WTC11 (cell line): ENCODE measurements around the gene ZFP90. TPM values are rescaled to one million over a fixed set of nuclear protein-coding genes. Genes with fewer than 3 reads are reported as not detected.

Experiments used
- ATAC-seq: fragments of 200-7000 bp; cut with Tn5 transposase; 2 replicates; pipeline ENCODE4 v1.10.0; 2021; ENCODE audit warnings: mild to moderate bottlenecking, moderate library complexity
- CTCF ChIA-PET: fragments of 300-600 bp; sonication (Branson Sonifier 250); formaldehyde crosslinking; loops from one replicate; lab custom pipeline; 2021; ENCODE audit warnings: antibody characterized with exemption; lab: Charles Lee
- POLR2A ChIA-PET: fragments of 350-600 bp; sonication (Branson Sonifier 250); formaldehyde crosslinking; loops from one replicate; lab custom pipeline; 2021; ENCODE audit warnings: antibody characterized with exemption; lab: Charles Lee
- DNase-seq: peaks from one replicate; pipeline ENCODE4 v3.0.0; 2021; ENCODE audit warnings: low spot score
- H3K27ac Mint-ChIP-seq: 2 replicates; pipeline ENCODE4 v1.8.0; 2021; ENCODE audit warnings: mixed read lengths
- H3K27me3 Mint-ChIP-seq: 2 replicates; pipeline ENCODE4 v1.8.0; 2021; ENCODE audit warnings: low read depth, mild to moderate bottlenecking, moderate library complexity, mixed read lengths
- H3K36me3 Mint-ChIP-seq: 2 replicates; pipeline ENCODE4 v1.8.0; 2021; ENCODE audit warnings: mixed read lengths
- H3K4me1 Mint-ChIP-seq: 2 replicates; pipeline ENCODE4 v1.8.0; 2022; ENCODE audit warnings: mixed read lengths
- H3K4me3 Mint-ChIP-seq: 2 replicates; pipeline ENCODE4 v1.8.0; 2021; ENCODE audit warnings: mild to moderate bottlenecking, moderate library complexity, mixed read lengths
- H3K9me3 Mint-ChIP-seq: 2 replicates; pipeline ENCODE4 v1.8.0; 2021; ENCODE audit warnings: mixed read lengths
- GRHL2 ChIP-seq: fragments of 250-450 bp; sonication (Bioruptor Pico); IDR thresholded peaks from 2 replicates; pipeline ENCODE4 v1.8.0; 2022; ENCODE audit warnings: mild to moderate bottlenecking, moderate library complexity; ENCODE audit not compliant: insufficient replicate concordance, severe bottlenecking
- GTF2I ChIP-seq: fragments of 250-450 bp; sonication (Bioruptor Pico); conservative IDR thresholded peaks from 2 replicates; pipeline ENCODE4 v1.4.0; 2021; ENCODE audit warnings: mild to moderate bottlenecking
- IRF2 ChIP-seq: sonication (generic); formaldehyde crosslinking; IDR thresholded peaks from 2 replicates; pipeline ENCODE4 v1.8.0; 2022; ENCODE audit warnings: low read depth, missing genetic modification reagents, borderline replicate concordance
- JAZF1 ChIP-seq: fragments of 250-450 bp; sonication (Bioruptor Pico); IDR thresholded peaks from 2 replicates; pipeline ENCODE4 v1.9.0; 2021; ENCODE audit warnings: moderate library complexity, mild to moderate bottlenecking, inconsistent platforms
- NR2C2 ChIP-seq: sonication (generic); formaldehyde crosslinking; IDR thresholded peaks from 2 replicates; pipeline ENCODE4 v1.8.0; 2022; ENCODE audit warnings: mild to moderate bottlenecking, missing genetic modification reagents
- SOX15 ChIP-seq: fragments of 250-450 bp; sonication (Bioruptor Pico); IDR thresholded peaks from 2 replicates; pipeline ENCODE4 v1.9.0; 2021; ENCODE audit warnings: mild to moderate bottlenecking
- ZNF121 ChIP-seq: sonication (generic); formaldehyde crosslinking; IDR thresholded peaks from 2 replicates; pipeline ENCODE4 v1.8.0; 2023; ENCODE audit warnings: missing genetic modification reagents
- total RNA-seq: library from RNA; stranded (reverse); gene quantifications from 3 replicates; pipeline ENCODE4 v1.2.3, GENCODE V29; 2021

The ZFP90 gene
- total RNA-seq, 1 experiment from 2014 or later: 21.7 TPM

- Mint-ChIP-seq H3K36me3 (peaks cover 18% of the 10 kb centered on the region; the same call in 1 of the 2 replicates), H3K27me3 (peaks cover 3% of the 10 kb centered on the region; the same call in 1 of the 2 replicates), H3K4me1 (no peaks in the 10 kb centered on the region), H3K4me3 (no peak overlapping the region), H3K9me3 (peaks cover 21% of the 10 kb centered on the region), H3K27ac (no peak overlapping the region)
- ChIA-PET CTCF (interaction anchor here (0.5 kb wide), 1 partner anchor 8 kb away, joined by 4 read pairs; no protein-coding TSS in a partner anchor), POLR2A (interaction anchor here (0.6 kb wide), 1 partner anchor 89 kb away, joined by 3 read pairs; no protein-coding TSS in a partner anchor)
- ATAC-seq (no peak), DNase-seq (no peak)
- TF ChIP-seq GRHL2 (no peak), JAZF1 (CRISPR knock-in tag) (no peak), ZNF121 (CRISPR knock-in tag) (no peak), SOX15 (no peak), GTF2I (CRISPR knock-in tag) (no peak), NR2C2 (CRISPR knock-in tag) (no peak), IRF2 (CRISPR knock-in tag) (no peak)
Measured at GRCh38 chr16:68617734-68618133, 78.6 kb downstream of the ZFP90 start.

Other genes with a start within 250 kb of the ZFP90 start
- gene SLC7A6OS, start 228.3 kb upstream of the ZFP90 start, total RNA-seq: 20.5 to 22.6 TPM (median 20.7 TPM) in 3 replicates
- 50.3 to 59.3 TPM (median 52.5 TPM) in 3 replicates for gene PRMT7, start 228.3 kb upstream of the ZFP90 start, total RNA-seq
- 0.99 to 1.4 TPM (median 1.2 TPM) in 3 replicates for gene SMPD3, start 90.8 kb upstream of the ZFP90 start, total RNA-seq
- gene CDH3, start 106.0 kb downstream of the ZFP90 start, total RNA-seq: 128 to 142 TPM (median 136 TPM) in 3 replicates
- gene CDH1, start 198.0 kb downstream of the ZFP90 start, total RNA-seq: 265 to 281 TPM (median 278 TPM) in 3 replicates